ENCODE results near the gene BRWD1.
"Not testable (repeated sequence)": the region's sequence is repeated elsewhere in the genome, so short reads cannot be mapped to it uniquely, and the experiment has no call there.

The BRWD1 gene

GRCh38 chr21:39161064-39161463 is 152.4 kb downstream of the BRWD1 start:
- DNase-seq, result no peak

- DNase-seq, result no peak
Measured at GRCh38 chr21:39159342-39160063, 153.9 kb downstream of the BRWD1 start.

GRCh38 chr21:39157241-39157640 is 156.2 kb downstream of the BRWD1 start:
- DNase-seq, result not testable (repeated sequence)

DNA sequence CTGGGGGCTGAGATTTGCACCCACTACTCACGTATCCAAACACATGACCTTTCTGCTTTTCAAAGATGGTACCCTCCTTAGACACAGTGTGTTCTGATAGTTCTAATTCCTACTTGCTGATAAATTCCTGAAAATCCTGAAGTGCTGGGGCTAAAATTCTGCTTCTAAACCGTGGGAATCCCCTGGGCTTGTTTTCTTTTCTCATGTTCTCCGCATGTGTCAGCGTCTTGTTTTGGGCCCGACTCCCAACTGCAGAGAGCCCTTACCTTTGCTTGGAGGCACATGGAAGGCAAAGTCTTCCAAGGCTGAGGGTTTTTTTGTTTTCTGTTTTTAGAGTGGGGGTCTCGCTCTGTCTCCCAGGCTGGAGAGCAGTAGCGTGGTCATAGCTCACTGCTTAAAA is 157.4 kb downstream of the BRWD1 start:
- no peak for DNase-seq

DNA sequence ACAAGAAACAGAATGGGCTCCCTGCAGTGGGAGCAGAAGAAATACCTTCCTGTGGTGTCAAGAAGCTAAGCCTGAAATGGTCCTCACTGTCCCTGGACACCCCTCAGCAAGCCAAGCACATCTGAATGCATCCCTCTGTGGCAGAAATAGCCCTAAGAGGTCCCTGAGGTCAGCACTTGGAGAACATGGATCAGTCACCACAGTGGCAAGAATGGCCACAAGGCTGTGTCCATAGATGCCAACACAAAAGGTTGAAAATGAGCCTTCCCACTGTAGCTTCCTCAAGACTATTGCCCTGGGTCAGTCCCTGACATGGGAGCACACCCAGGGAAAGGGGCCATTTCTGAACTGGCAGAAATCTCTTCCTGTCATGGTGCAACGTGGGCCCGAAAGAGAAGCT is 157.9 kb downstream of the BRWD1 start:
- DNase-seq, result no peak

DNA sequence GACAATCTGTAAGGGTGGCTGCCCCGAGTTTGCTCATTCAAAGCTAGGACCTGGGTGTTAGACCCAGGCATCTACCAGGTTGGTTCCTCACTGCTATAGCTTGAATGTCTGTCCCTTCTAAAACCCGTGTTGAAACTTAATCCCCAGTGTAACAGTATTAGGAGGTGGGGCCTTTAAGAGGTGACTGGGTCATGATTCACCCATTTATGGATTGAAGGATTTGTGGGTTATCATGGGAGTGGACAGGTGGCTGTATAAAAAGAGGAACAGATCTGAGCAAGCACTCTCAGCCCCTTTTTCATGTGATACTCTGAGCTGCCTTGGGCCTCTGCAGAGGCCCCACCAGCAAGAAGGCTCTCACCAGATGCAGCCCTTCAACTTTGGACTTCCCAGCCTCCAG is 159.6 kb downstream of the BRWD1 start:
- no peak for DNase-seq

GRCh38 chr21:39153373-39153772 is 160.1 kb downstream of the BRWD1 start:
- DNase-seq, result no peak

- no peak for DNase-seq
Measured at GRCh38 chr21:39152271-39152670, 161.2 kb downstream of the BRWD1 start.

DNA sequence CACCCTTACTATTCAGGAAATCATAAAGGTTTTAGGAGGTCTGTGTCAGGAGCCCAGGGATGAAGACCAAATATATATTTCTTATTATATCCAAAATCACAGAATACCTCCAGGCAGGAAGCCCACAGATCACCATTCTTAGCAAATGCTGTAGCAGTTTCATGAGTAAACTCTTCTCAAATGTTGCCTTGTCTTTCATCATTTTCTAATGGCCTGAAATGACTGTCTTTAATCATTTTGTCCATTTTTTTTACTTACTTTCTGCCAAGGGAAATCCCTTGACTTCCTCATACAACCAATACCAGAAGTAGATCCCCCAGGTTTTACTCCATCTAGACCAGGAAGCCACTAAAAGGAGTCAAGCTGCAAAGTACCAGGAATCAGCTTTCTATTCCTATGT is 162.6 kb downstream of the BRWD1 start:
- no peak for DNase-seq

- no peak for DNase-seq
Measured at GRCh38 chr21:39150316-39150715, 163.1 kb downstream of the BRWD1 start.

- no peak for DNase-seq
Measured at GRCh38 chr21:39149882-39150281, 163.6 kb downstream of the BRWD1 start.

- DNase-seq, result no peak
Measured at GRCh38 chr21:39148975-39149374, 164.5 kb downstream of the BRWD1 start.

DNA sequence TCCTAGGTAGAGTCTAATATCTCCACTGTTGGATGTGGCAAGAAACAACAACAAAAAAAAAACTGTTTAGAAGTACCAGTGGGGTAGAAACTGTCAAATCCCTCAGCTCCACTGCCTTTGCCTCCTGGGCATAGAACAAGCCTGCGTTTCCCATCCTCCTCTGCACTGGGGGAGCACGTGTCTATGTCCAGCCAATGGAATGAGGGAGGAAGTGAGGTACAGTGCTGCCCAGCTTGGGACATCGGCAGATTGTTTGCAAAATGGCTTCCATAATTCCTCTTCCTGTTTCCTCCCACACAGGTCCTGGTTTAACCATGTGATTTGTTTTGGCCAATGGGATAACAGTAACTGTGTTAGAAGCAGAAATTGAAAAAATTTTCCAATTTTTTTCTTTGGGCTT is 169.2 kb downstream of the BRWD1 start:
- DNase-seq, result no peak

GRCh38 chr21:39142972-39143371 is 170.5 kb downstream of the BRWD1 start:
- DNase-seq, result no peak

DNA sequence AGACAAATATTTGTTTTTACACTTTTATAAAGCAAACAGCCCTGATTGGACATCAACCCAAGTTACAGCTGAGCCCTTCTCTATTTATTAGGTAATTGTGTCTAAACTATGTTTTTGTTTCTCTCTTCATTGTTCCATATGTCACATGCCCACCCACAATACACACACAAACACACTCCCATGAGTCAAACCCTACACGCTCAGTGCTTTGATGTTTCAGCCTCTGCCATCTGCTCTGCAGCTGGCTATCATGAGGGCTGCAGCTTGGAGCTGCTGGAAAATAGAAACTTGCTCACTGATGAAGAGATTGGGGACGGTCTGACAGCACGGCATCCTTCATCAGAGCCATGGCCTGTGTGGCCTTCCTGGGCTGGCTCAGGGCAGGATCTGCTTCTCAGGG is 171.9 kb downstream of the BRWD1 start:
- no peak for DNase-seq

DNA sequence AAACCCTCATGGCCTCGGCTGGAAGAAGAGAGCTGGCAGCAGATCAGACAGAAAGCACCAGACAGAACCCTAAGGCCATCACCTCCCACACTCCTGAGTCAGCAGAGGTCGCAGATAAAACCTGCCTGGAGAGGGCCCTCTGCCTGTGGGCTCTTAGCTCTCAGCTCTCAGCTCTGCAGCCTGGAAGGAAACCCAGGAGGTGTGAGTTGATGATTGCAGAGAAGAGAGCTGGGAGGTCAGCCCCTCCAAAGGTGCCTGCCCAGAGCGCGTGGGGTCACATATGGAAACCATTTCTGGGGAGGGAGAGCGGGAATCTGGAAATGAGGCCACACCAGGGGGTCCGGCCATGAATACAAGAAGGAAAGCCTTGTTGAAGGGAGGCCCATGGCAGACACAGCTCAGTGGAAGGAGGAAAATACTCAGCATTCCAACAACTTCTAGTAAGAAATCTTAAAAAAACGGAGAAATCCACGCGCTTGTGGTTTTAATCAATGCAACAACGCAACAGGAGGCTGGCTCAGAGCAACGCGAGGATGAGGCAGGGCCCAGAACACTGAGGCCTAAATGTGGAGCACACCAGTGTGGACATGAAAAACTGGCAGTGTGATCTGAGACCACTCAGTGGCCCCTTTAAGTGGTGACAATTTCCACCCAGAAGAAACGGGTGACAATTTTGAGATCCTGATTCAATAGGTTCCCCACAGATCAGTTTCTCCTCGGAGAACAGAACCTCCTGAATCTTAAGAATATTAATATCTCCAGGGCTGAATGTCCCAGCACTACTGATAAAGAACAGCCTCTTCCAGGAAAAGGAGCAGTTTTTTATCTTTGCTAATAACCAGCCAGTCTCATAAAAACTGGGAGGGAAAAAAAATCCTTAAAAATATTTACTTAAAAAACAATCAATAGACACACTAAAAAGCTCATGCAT is 175.9 kb downstream of the BRWD1 start:
- DNase-seq, result no peak

DNA sequence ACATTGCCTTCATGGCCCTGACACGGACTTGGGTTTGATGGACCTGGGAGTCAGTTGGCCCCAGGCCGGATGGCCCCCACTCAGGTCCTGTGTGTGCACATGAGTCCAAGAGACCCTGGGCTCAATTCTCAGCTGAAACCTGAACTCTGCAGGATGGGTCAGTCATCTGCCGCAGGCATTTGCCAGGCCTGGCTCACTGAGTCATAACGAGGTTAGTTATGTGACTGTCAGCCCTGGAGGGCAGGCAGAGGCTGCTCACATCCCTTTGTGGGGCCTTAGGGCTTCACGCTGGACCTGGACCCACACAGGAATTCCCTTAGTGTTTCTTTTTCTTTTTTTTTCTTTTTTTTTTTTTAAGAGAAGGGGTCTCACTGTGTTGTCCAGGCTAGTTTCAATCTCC is 176.7 kb downstream of the BRWD1 start:
- DNase-seq, result no peak

GRCh38 chr21:39136138-39136537 is 177.3 kb downstream of the BRWD1 start:
- DNase-seq, result not testable (repeated sequence)

- DNase-seq, result no peak
Measured at GRCh38 chr21:39134288-39134810, 179.1 kb downstream of the BRWD1 start.

Measured in activated CD4-positive, alpha-beta T cell treated with anti-CD3 and anti-CD28 coated beads for 4 hours (primary cell).